Stimulated activated CD4-positive, alpha-beta T cell treated with anti-CD3 and anti-CD28 coated beads, TNF-alpha, amount 100 ng/mL, for 4 hours (primary cell): ENCODE data around the gene UCP2.
"Not testable (repeated sequence)": the region's sequence is repeated elsewhere in the genome, so short reads cannot be mapped to it uniquely, and the experiment has no call there.

Experiments
- DNase-seq, 3 experiments: peaks; one replicate each; pipeline ENCODE4 v3.0.0-alpha.2; 2020; ENCODE audit warnings: low read depth in 3 of 3

UCP2 gene

DNA sequence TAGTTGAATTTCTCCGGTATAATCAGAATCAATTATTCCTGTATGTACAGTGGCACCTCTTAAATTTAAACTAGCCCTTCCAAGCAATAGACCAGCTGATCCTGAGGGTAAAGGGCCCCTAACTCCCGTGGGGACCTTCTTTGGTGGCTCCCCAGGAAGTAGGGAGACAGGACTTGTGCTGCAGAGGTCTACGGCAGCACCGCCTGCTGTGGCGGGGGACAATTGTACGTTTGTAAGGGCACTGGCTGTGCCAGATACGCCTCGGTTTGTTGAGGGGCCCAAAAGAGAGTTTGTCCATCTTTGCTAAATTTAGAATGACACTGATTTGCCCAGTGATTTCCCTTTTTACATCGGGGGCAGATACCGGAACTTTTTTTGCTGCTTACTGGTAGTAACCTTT, 37.7 kb downstream of the UCP2 start:
- no peak for DNase-seq

DNA sequence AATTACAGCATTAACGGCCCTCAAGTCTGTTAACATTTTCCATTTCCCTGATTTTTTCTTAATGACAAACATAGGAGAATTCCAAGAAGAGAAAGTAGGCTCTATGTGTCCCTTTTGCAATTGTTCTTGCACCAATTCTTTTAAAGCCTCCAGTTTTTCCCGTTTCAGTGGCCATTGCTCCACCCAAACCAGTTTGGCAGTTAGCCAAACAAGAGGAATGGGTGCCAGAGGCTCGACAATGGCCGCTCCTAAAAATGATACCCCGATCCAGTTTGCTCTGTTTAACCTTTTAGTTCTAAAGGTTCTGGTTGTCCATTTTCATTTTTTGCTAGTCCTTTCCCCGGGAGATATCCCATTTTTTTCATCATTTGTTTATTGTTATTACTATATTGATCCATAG, 38.6 kb downstream of the UCP2 start:
- no peak for DNase-seq

DNA sequence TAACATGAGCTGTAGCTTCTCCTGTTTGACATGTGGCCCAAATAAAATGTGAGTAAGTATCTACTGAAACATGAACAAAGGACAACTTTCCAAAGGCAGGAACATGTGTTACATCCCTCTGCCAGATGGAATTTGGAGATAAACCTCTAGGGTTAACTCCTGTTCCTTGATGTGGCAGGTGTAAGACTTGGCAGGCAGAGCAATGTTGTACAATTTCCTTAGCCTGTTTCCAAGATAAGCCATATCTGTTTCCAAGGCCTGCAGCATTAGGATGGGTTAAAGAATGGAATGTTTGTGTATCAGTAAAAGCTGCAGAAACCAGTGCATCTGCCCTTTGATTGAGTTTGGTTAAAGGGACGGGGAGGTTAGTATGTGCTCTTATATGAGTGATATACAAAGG, 40.6 kb downstream of the UCP2 start:
- no peak for DNase-seq

DNA sequence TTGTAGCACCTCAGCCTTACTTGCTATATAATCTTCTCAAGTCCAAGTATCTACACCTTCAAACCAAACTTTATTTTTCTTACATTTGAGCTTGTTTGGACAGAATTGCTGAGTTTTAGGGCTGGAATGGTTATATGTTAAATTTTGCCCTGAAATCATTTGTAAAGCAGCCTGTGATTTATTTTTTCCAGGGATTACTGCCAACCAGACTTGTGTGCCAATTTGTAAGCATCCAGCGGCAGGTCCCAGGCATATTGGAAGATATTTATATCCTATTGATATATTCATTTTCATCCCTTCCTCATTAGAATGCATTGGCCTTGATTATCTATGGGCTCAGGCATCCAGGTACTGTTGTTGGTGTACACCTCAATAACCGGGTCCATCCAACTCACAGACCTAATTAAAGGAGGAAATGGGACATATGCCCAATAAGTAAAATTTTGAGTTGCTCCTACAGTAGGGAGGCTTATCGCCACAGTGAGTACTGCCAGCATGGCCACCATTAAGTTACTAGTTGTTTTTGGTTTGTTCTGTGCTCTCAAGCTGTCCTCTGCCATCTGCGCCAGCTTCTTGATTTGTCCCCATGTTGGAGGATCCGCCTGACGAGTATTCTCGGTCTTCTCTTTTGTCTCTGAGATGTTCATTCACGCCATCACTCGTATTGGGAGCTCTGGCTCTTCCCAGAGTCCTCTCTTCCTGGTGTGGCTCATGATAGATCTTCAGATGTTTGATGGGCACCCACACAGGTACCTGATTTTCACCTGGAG, 41.7 kb downstream of the UCP2 start:
- no peak for DNase-seq

DNA sequence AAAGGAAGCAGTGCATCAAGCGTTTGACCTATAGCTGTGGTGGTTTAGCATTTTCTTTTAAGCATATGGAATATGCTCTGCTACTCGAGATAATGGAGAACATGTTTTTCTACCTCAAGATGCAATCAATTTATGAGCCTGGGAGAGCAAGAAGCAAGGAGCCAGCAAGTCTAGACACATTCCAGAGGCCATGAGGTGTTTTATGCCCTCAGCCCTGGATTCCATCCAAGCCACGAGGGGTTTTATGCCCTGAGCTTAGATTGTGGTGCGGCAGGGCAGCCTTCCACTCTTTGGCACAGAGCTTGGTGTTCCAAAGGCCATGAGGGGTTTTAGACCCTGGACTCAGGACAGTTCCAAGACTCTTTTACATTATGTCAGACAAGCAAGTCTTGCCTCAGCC, 43.5 kb downstream of the UCP2 start:
- DNase-seq: no peak

DNA sequence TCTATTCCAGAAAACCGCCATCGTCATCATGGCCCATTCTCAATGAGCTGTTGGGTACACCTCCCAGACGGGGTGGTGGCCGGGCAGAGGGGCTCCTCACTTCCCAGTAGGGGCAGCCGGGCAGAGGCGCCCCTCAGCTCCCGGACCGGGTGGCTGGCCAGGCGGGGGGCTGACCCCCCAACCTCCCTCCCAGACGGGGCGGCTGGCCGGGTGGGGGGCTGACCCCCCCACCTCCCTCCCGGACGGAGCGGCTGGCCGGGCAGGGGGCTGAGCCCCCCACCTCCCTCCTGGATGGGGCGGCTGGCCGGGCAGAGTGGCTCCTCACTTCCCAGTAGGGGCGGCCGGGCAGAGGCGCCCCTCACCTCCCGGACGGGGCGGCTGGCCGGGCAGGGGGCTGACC, 46.6 kb downstream of the UCP2 start:
- DNase-seq: not testable (repeated sequence)

DNA sequence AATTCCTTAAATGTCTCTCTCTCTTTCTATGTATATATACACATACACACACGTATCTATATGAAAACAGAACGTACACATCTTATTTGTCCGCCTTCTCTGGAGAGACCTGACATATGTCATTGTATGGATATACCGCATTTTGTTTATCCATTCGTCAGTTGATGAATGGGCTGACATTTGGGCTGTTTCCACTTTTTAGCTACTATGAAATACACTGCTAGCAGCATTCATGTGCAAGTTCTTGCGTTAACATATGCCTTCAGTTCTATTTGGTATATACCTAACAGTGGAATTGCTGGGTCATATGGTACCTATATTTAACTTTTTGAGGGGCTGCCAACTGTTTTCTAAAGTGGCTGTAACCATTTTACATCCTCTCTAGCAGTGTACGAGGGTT, 49.9 kb downstream of the UCP2 start:
- no peak for DNase-seq

DNA sequence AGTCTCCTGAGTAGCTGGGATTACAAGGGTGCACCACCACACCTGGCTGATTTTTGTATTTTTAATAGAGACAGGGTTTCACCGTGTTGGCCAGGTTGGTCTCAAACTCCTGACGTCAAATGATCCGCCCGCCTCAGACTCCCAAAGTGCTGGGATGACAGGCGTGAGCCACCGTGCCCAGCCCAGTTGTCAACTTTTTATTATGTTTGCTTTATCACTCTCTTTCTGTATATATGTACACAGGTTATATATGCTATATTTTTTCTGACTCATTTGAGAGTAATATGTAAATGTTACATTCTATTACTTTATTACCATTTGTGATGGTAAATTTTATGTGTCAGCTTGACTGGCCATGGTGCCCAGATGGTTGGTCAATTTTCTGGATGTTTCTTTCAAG, 50.7 kb downstream of the UCP2 start:
- no peak for DNase-seq

DNA sequence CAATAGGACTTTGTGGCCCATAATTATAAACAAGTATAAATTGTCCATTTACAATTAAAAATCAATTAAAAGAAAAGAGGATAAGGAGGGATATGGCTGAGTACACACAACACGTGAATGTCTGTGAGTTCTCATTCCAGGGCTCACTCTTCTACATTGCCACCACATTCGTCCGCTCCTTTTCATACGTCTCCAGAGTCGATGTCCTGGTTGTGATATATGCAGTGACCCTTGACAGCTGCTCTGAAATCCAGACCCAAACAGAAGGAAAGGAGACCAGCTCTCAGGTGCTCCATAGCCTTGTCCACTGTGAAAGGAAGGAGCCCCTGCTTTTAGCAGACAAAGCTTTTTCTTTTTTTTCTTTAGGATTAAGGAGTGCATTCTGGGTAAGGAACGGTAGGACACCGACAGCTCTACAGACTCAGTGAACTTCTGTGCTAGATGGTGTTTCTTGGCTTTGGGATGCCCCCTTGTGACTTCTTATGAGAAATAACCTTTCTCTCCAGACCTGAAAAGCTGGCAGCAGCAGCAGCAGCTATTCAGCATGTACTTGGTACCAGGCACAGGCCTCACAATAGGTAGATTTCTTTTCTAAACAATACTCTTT, 51.5 kb downstream of the UCP2 start:
- no peak for DNase-seq

DNA sequence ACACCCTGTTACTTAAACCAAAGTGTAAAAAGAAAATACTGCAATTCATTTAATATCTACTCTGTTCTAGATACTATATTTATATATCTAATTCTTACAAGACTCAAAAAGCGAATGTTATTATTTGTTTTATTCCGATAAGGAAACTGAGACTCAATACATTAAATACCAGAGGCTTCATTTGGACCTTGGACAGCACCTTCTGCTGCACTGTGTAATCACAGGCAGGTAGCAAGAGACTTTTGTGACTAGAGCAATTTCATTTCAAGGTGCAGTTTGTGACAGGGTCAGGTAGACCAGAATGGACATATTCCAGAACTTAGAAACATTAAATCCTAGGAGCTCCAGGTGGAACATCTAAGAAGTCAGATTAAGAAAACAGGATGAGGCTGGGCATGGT, 53.3 kb downstream of the UCP2 start:
- no peak for DNase-seq
